ENCODE measurements around the gene TANC1. TPM values are rescaled to one million over a fixed set of nuclear protein-coding genes. Genes with fewer than 3 reads are reported as not detected.

TANC1 gene
- total and polyA plus RNA-seq, 2 experiments from 2014 or later = 8.2 to 12.1 TPM

DNA sequence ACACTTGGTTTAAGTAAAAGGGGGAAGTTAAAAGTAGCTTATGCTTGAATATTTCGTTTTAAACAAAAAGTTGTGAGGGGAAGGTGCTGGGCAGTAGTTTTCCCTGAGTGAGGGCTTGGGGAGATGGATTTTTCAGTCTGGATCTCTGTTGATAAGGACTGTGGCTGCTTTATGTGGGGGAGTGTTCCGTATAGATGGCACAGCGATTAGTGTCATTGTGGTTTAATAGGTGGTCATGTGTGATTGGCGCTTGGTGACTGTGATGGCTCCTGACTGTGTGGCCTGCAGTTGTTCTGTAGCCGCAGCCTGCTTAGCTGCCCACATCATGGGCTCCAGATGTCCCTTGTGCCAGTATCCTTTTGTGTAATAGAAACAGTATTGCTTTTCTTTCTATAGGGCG lies 161.9 kb downstream of the TANC1 start:
- Histone ChIP-seq H3K9me2 (ENCODE audit: insufficient read depth) (no peaks in the 10 kb centered on the region), H3K27ac (no peak overlapping the region), H3K4me3 (no peak overlapping the region), H3K79me2 (ENCODE audit: insufficient read depth) (peaks cover 21% of the 10 kb centered on the region; the same call in 1 of the 2 replicates), H3K4me1 (ENCODE audit: insufficient read depth) (peaks cover 53% of the 10 kb centered on the region), H3K4me2 (ENCODE audit: unreplicated experiment) (no peak overlapping the region), H3K9me3 (ENCODE audit: low read depth) (no peaks in the 10 kb centered on the region), H3F3A (ENCODE audit: insufficient read depth) (peaks cover 38% of the 10 kb centered on the region), H3K27me3 (replicated peaks; ENCODE audit: insufficient read depth) (no peaks in the 10 kb centered on the region), H4K20me1 (ENCODE audit: insufficient read depth) (no peaks in the 10 kb centered on the region), H3K36me3 (ENCODE audit: low read depth) (no peaks in the 10 kb centered on the region), H3K9ac (no peak overlapping the region), H2AFZ (no peak overlapping the region)
- DNase-seq = no peak
- no peak for TF ChIP-seq EZH2phosphoT487 (IDR thresholded peaks at IDR 0.05; ENCODE audit: insufficient read depth, low read depth)
- no peak for TF ChIP-seq EZH2 (IDR thresholded peaks at IDR 0.05; ENCODE audit: insufficient read depth, poor library complexity, severe bottlenecking)
- 80 to 83% methylated on average over 6 of the region's 6 CpGs for WGBS, 2 experiments (ENCODE audit: low coverage in 1 of 2, low lambda C conversion rate in 2 of 2, missing lambda C conversion rate in 2 of 2)
- in situ Hi-C loops (cut with MboI) = no loop called here

DNA sequence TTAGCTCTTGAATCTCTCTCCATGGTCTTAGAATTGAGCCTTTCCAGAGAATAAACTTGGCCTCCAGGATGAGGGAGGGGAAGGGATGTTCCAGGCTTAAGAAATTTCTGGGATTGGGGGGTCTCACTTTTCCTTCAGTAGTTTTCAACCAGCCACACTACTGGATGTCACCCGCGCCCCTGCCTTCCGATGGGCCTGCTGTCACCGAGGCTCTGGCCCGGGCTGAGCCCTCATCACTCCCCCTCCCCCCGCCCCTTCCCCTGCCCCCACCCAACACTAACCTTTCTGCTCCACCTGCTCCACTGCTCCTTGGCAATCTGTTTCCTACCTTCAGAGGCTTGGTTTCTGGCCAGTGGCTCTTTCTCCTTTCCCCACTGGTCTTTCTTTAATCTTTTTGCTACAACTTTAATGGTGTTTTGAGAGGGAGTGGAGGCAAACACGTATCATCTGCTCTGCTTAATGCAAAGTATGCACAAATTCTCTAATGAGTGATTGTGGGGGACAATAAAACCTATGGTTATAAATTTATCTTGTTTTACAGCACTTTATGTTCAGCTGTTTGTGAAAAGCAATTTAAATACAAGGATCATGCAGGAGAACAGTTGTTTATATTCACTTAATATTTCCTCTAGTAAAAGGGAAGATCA lies 162.9 kb downstream of the TANC1 start:
- in situ Hi-C loops (cut with MboI) = no loop called here
- Histone ChIP-seq H3K4me3 (peak overlapping the region; percentile 23; the same call in 1 of the 2 replicates), H3F3A (ENCODE audit: insufficient read depth) (peaks cover 39% of the 10 kb centered on the region), H3K4me2 (ENCODE audit: unreplicated experiment) (peak overlapping the region; percentile 60), H4K20me1 (ENCODE audit: insufficient read depth) (no peaks in the 10 kb centered on the region), H3K27ac (peak overlapping the region; percentile 86), H3K36me3 (ENCODE audit: low read depth) (no peaks in the 10 kb centered on the region), H3K79me2 (ENCODE audit: insufficient read depth) (peaks cover 21% of the 10 kb centered on the region; the same call in 1 of the 2 replicates), H3K9me3 (ENCODE audit: low read depth) (no peaks in the 10 kb centered on the region), H3K27me3 (replicated peaks; ENCODE audit: insufficient read depth) (no peaks in the 10 kb centered on the region), H3K4me1 (ENCODE audit: insufficient read depth) (peaks cover 54% of the 10 kb centered on the region), H3K9ac (peak overlapping the region; percentile 35), H2AFZ (no peak overlapping the region), H3K9me2 (ENCODE audit: insufficient read depth) (no peaks in the 10 kb centered on the region)
- 85 to 86% methylated on average over 4 to 7 of the region's 7 CpGs for WGBS, 2 experiments (ENCODE audit: low coverage in 1 of 2, low lambda C conversion rate in 2 of 2, missing lambda C conversion rate in 2 of 2)
- TF ChIP-seq EZH2 (IDR thresholded peaks at IDR 0.05; ENCODE audit: insufficient read depth, poor library complexity, severe bottlenecking) (no peak), EZH2phosphoT487 (IDR thresholded peaks at IDR 0.05; ENCODE audit: insufficient read depth, low read depth) (no peak)
- no peak for DNase-seq

DNA sequence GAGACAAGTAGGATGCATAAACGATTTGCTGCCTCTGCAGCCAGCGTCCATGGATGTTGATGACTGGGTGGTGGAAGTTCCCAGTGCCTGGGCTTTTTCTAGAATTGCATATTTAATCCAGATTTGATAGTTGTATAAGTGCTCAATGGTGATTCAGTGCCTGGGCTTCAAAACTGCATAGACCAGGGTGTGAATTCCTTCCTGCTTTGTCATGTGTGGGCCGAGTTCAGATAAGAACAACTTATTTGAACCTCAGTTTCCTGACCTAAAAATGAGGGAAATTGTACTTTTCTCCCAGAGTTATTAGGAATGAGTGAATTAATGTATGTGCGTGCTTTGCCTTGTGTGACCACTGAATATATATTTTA lies 163.5 kb downstream of the TANC1 start:
- Histone ChIP-seq H3K36me3 (ENCODE audit: low read depth) (no peaks in the 10 kb centered on the region), H3K9me3 (ENCODE audit: low read depth) (no peaks in the 10 kb centered on the region), H3K27ac (peak overlapping the region; percentile 86), H4K20me1 (ENCODE audit: insufficient read depth) (no peaks in the 10 kb centered on the region), H3K9ac (peak overlapping the region; percentile 59), H3K4me1 (ENCODE audit: insufficient read depth) (peaks cover 55% of the 10 kb centered on the region), H3K79me2 (ENCODE audit: insufficient read depth) (peaks cover 21% of the 10 kb centered on the region; the same call in 1 of the 2 replicates), H3K4me3 (peak overlapping the region; percentile 31; the same call in 1 of the 2 replicates), H3K9me2 (ENCODE audit: insufficient read depth) (no peaks in the 10 kb centered on the region), H2AFZ (no peak overlapping the region), H3K27me3 (replicated peaks; ENCODE audit: insufficient read depth) (no peaks in the 10 kb centered on the region), H3F3A (ENCODE audit: insufficient read depth) (peaks cover 39% of the 10 kb centered on the region), H3K4me2 (ENCODE audit: unreplicated experiment) (peak overlapping the region; percentile 68)
- in situ Hi-C loops (cut with MboI) = no loop called here
- peak; percentile 93 for DNase-seq
- TF ChIP-seq EZH2 (IDR thresholded peaks at IDR 0.05; ENCODE audit: insufficient read depth, poor library complexity, severe bottlenecking) (no peak), EZH2phosphoT487 (IDR thresholded peaks at IDR 0.05; ENCODE audit: insufficient read depth, low read depth) (no peak)
- WGBS, 2 experiments (ENCODE audit: low coverage in 1 of 2, low lambda C conversion rate in 2 of 2, missing lambda C conversion rate in 2 of 2) = 13 to 17% methylated on average over 4 of the region's 4 CpGs

DNA sequence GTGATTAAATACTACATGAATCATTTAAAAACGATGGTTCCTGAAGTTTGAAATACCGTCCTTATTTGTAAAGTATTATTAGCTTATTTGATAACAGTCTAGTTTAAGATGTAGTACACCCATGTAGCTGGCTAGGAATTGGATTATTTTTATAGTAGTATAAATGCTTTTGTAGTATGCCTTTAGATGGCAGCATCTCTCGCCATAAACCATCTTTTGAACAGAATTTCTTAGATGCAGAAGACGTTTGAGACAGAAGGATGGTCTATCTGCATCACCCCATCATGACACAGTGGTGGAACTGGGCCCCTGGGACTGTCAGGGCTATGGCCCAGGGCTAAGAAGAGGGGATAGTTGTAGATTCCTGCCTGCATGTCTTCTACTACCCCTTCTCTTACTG lies 165.4 kb downstream of the TANC1 start:
- WGBS, 2 experiments (ENCODE audit: low coverage in 1 of 2, low lambda C conversion rate in 2 of 2, missing lambda C conversion rate in 2 of 2) = 39 to 40% methylated on average over 4 of the region's 4 CpGs
- Histone ChIP-seq H3K9me2 (ENCODE audit: insufficient read depth) (no peaks in the 10 kb centered on the region), H3K4me2 (ENCODE audit: unreplicated experiment) (no peak overlapping the region), H3K9ac (no peak overlapping the region), H3K27ac (no peak overlapping the region), H3K9me3 (ENCODE audit: low read depth) (no peaks in the 10 kb centered on the region), H3K4me3 (no peak overlapping the region), H3F3A (ENCODE audit: insufficient read depth) (peaks cover 48% of the 10 kb centered on the region), H3K79me2 (ENCODE audit: insufficient read depth) (peaks cover 18% of the 10 kb centered on the region; the same call in 1 of the 2 replicates), H3K36me3 (ENCODE audit: low read depth) (no peaks in the 10 kb centered on the region), H2AFZ (no peak overlapping the region), H4K20me1 (ENCODE audit: insufficient read depth) (no peaks in the 10 kb centered on the region), H3K27me3 (replicated peaks; ENCODE audit: insufficient read depth) (no peaks in the 10 kb centered on the region), H3K4me1 (ENCODE audit: insufficient read depth) (peaks cover 72% of the 10 kb centered on the region)
- in situ Hi-C loops (cut with MboI) = no loop called here
- TF ChIP-seq EZH2phosphoT487 (IDR thresholded peaks at IDR 0.05; ENCODE audit: insufficient read depth, low read depth) (no peak), EZH2 (IDR thresholded peaks at IDR 0.05; ENCODE audit: insufficient read depth, poor library complexity, severe bottlenecking) (no peak)
- peak; percentile 44 for DNase-seq

Measured in GM23248 (cell line).